Measurements from ENCODE around the gene OR1J4.
A peak's percentile ranks its signal among the peaks of the same experiment; 100 is the strongest.
"Not testable (repeated sequence)": the region's sequence is repeated elsewhere in the genome, so short reads cannot be mapped to it uniquely, and the experiment has no call there.

The OR1J4 gene

GRCh38 chr9:122518841-122519240 lies at the start of gene OR1J4:
Gene OR1J4 (plus strand): TSS chr9:122519141. CDS start chr9:122519141, 0 bp downstream.
- no peak for DNase-seq (ENCODE audit: low spot score)

- DNase-seq (ENCODE audit: low spot score) = no peak
These were observed 44.4 kb upstream of the OR1J4 start for GRCh38 chr9:122474561-122474960.

GRCh38 chr9:122475717-122476116 lies 43.2 kb upstream of the OR1J4 start:
- DNase-seq (ENCODE audit: low spot score) = no peak

- DNase-seq (ENCODE audit: low spot score) = peak; percentile 13
These were observed 41.6 kb upstream of the OR1J4 start for GRCh38 chr9:122477346-122477745.

- no peak for DNase-seq (ENCODE audit: low spot score)
These were observed 41.1 kb upstream of the OR1J4 start, which contains the start of gene OR1J1 for GRCh38 chr9:122477826-122478225. Gene OR1J1 (minus strand): TSS chr9:122477926. CDS start chr9:122477926, 0 bp downstream.

GRCh38 chr9:122479062-122479461 lies 39.9 kb upstream of the OR1J4 start:
- DNase-seq (ENCODE audit: low spot score) = no peak

GRCh38 chr9:122498883-122499288 lies 20.1 kb upstream of the OR1J4 start:
- peak; percentile 65 for DNase-seq (ENCODE audit: low spot score)

GRCh38 chr9:122506964-122507363 lies 12.0 kb upstream of the OR1J4 start:
- no peak for DNase-seq (ENCODE audit: low spot score)

GRCh38 chr9:122510502-122510901 lies 8.4 kb upstream of the OR1J4 start, which contains the start of gene OR1J2:
Gene OR1J2 (plus strand): TSS chr9:122510802. CDS start chr9:122510802, 0 bp downstream.
- no peak for DNase-seq (ENCODE audit: low spot score)

GRCh38 chr9:122518226-122518625 lies 715 bp upstream of the OR1J4 start:
- DNase-seq (ENCODE audit: low spot score) = no peak

GRCh38 chr9:122519376-122519775 lies 435 bp downstream of the OR1J4 start:
- DNase-seq (ENCODE audit: low spot score) = no peak

GRCh38 chr9:122526602-122527001 lies 7.7 kb downstream of the OR1J4 start:
- no peak for DNase-seq (ENCODE audit: low spot score)

- no peak for DNase-seq (ENCODE audit: low spot score)
These were observed 8.3 kb downstream of the OR1J4 start, which contains the start of gene OR1N1 for GRCh38 chr9:122527193-122527592. Gene OR1N1 (minus strand): TSS chr9:122527293. CDS start chr9:122527293, 0 bp downstream.

- not testable (repeated sequence) for DNase-seq (ENCODE audit: low spot score)
These were observed 12.2 kb downstream of the OR1J4 start for GRCh38 chr9:122531157-122531556.

- DNase-seq (ENCODE audit: low spot score) = peak; percentile 50
These were observed 17.2 kb downstream of the OR1J4 start for GRCh38 chr9:122536134-122536533.

GRCh38 chr9:122537066-122537465 lies 18.1 kb downstream of the OR1J4 start:
- peak; percentile 74 for DNase-seq (ENCODE audit: low spot score)

- DNase-seq (ENCODE audit: low spot score) = no peak
These were observed 19.8 kb downstream of the OR1J4 start for GRCh38 chr9:122538757-122539156.

- peak; percentile 8 for DNase-seq (ENCODE audit: low spot score)
These were observed 27.3 kb downstream of the OR1J4 start for GRCh38 chr9:122546196-122546595.

- no peak for DNase-seq (ENCODE audit: low spot score)
These were observed 32.4 kb downstream of the OR1J4 start for GRCh38 chr9:122551371-122551770.

- DNase-seq (ENCODE audit: low spot score) = no peak
These were observed 33.9 kb downstream of the OR1J4 start, which contains the start of gene OR1N2 for GRCh38 chr9:122552812-122553211. Gene OR1N2 (plus strand): TSS chr9:122553112. CDS start chr9:122553212, 100 bp downstream.

- DNase-seq (ENCODE audit: low spot score) = no peak
These were observed 42.5 kb downstream of the OR1J4 start for GRCh38 chr9:122561446-122561845.

GRCh38 chr9:122562134-122562760 lies 43.3 kb downstream of the OR1J4 start:
- DNase-seq (ENCODE audit: low spot score) = no peak

- no peak for DNase-seq (ENCODE audit: low spot score)
These were observed 49.0 kb downstream of the OR1J4 start for GRCh38 chr9:122567901-122568300.

Data from kidney tubule cell (primary cell).